ENCODE results near the gene SLC12A7. TPM values are rescaled to one million over a fixed set of nuclear protein-coding genes. Genes with fewer than 3 reads are reported as not detected.

The SLC12A7 gene
- total RNA-seq, 1 experiment from 2014 or later, result 30.8 TPM

- Histone ChIP-seq H2AK5ac (ENCODE audit: insufficient read length, low read length) (no peak overlapping the region), H3K4me1 (ENCODE audit: insufficient read depth, low read length) (no peaks in the 10 kb centered on the region; the same call in 1 of the 2 replicates)
- DNase-seq, result no peak
These were observed 18.5 kb downstream of the SLC12A7 start for GRCh38 chr5:1093361-1093760.

More at GRCh38 chr5:1093361-1093760, 18.5 kb downstream of the SLC12A7 start:
- Mint-ChIP-seq H3K4me1 (peaks cover 15 to 33% of the 10 kb centered on the region in 2 experiments), H3K4me3 (no peak overlapping the region), H3K9me3 (no peaks in the 10 kb centered on the region), H3K27me3 (ENCODE audit: low read depth) (no peaks in the 10 kb centered on the region), H3K27ac (no peak overlapping the region), H3K36me3 (ENCODE audit: insufficient read depth in 1 of 3, low read depth in 3 of 3) (peaks cover 10 to 30% (median 25%) of the 10 kb centered on the region in 3 experiments)
- Histone ChIP-seq H3K27ac (ENCODE audit: insufficient read length, low read depth, low read length) (no peak overlapping the region), H2BK120ac (ENCODE audit: low read depth, low read length, poor library complexity, severe bottlenecking) (no peak overlapping the region), H2BK12ac (ENCODE audit: insufficient read length, low read depth, low read length) (no peak overlapping the region), H3K23ac (ENCODE audit: insufficient read length, low read depth, low read length) (no peak overlapping the region), H3K23me2 (ENCODE audit: insufficient read length, low read depth, low read length, poor library complexity, severe bottlenecking) (no peaks in the 10 kb centered on the region), H3K14ac (ENCODE audit: insufficient read depth, low read length) (no peak overlapping the region), H4K5ac (ENCODE audit: insufficient read length, low read depth, low read length) (no peak overlapping the region), H2BK15ac (ENCODE audit: low read depth, low read length) (no peak overlapping the region), H3K56ac (ENCODE audit: insufficient read length, low read depth, low read length) (no peak overlapping the region), H3K79me1 (ENCODE audit: insufficient read depth, low read depth, low read length, poor library complexity, severe bottlenecking) (no peaks in the 10 kb centered on the region), H3K18ac (ENCODE audit: insufficient read length, low read depth, low read length) (no peak overlapping the region), H3K4ac (ENCODE audit: low read depth, low read length) (no peak overlapping the region), H3K79me2 (ENCODE audit: insufficient read depth, low read length) (no peaks in the 10 kb centered on the region), H3K9me3 (ENCODE audit: control insufficient read depth, low read depth, low read length) (no peaks in the 10 kb centered on the region), H4K91ac (ENCODE audit: insufficient read length, low read depth, low read length) (no peak overlapping the region), H2BK5ac (ENCODE audit: insufficient read length, low read length) (no peak overlapping the region), H4K8ac (replicated peaks; ENCODE audit: insufficient read length, low read depth, low read length) (no peak overlapping the region), H2AFZ (ENCODE audit: low read length) (no peak overlapping the region), H3K27me3 (ENCODE audit: insufficient read depth, low read length) (no peaks in the 10 kb centered on the region), H2BK20ac (ENCODE audit: low read depth, low read length, poor library complexity, severe bottlenecking) (no peak overlapping the region), H3T11ph (ENCODE audit: low read length) (no peak overlapping the region), H3K4me2 (ENCODE audit: insufficient read depth, insufficient read length, low read length) (no peak overlapping the region), H4K20me1 (ENCODE audit: control insufficient read depth, insufficient read depth, insufficient read length) (no peaks in the 10 kb centered on the region), H3K9ac (ENCODE audit: extremely low read depth, insufficient read length, low read length) (no peak overlapping the region)
- no CpG with 5 or more reads among the region's 26 CpGs for WGBS (ENCODE audit: extremely low coverage, insufficient read length, low lambda C conversion rate)
- TF ChIP-seq CTCF (conservative IDR thresholded peaks at IDR 0.05), result no peak

Data from H9 (cell line).